ENCODE data around the gene ZNF541. TPM values are rescaled to one million over a fixed set of nuclear protein-coding genes. Genes with fewer than 3 reads are reported as not detected.

Gene ZNF541
- total RNA-seq, 2 donors from 2014 or later, result 0.69 to 0.96 TPM

DNA sequence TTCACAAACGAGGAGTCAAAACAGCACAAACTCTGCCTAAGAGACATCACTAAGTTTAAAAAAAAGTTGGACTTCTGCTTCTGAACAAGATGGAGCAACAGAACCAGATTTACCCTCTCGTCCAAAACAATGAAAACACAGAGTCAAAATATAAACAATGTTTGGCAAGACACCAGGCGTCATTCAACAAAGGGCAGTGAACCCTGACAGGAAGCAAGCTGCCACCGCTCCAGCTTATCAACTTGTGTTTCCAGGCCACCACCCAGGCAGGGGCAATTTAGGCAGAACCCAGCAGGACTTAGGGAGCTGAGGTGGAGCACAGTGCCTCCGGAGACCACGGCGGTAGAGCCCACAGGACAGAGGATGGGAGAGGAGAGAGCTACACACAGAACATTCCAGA, 49.5 kb downstream of the ZNF541 start:
- H3K9me3 Mint-ChIP-seq, result no peaks in the 10 kb centered on the region
- H3K4me3 Mint-ChIP-seq, result no peak overlapping the region
- peaks cover 12% of the 10 kb centered on the region for H3K27me3 Mint-ChIP-seq (ENCODE audit: low read depth)
- H3K4me1 Mint-ChIP-seq (ENCODE audit: low read depth), result peaks cover 27% of the 10 kb centered on the region
- no peak for DNase-seq
- no peak overlapping the region for H3K27ac Mint-ChIP-seq
- H3K36me3 Mint-ChIP-seq (ENCODE audit: insufficient read depth in 2 of 2), result no peaks in the 10 kb centered on the region
- ATAC-seq (replicated peaks in 1 of 2), result no peak

Other genes with a start within 250 kb of the ZNF541 start
- gene C5AR2, start 241.0 kb downstream of the ZNF541 start, total RNA-seq, result not detected
- 10 to 100 TPM in 1 of 2 donors, 1 to 10 TPM in 1; 9.4 to 11.8 TPM for gene DHX34, start 223.8 kb downstream of the ZNF541 start, total RNA-seq
- under 1 TPM; 0.23 to 0.26 TPM for gene MEIS3, start 153.6 kb downstream of the ZNF541 start, total RNA-seq
- gene SLC8A2, start 101.3 kb downstream of the ZNF541 start, total RNA-seq, result under 1 TPM; 0.17 to 0.97 TPM
- gene KPTN, start 88.9 kb downstream of the ZNF541 start, total RNA-seq, result 10 to 100 TPM in 1 of 2 donors, 1 to 10 TPM in 1; 7.2 to 10.5 TPM
- gene NAPA, start 58.1 kb downstream of the ZNF541 start, total RNA-seq, result 10 to 100 TPM; 64.4 to 71.5 TPM
- 10 to 100 TPM; 17.0 to 17.9 TPM for gene BICRA, start 36.0 kb upstream of the ZNF541 start, total RNA-seq
- 1 to 10 TPM; 1.6 to 2.9 TPM for gene EHD2, start 140.3 kb upstream of the ZNF541 start, total RNA-seq
- 100 to 1,000 TPM; 405 to 415 TPM for gene NOP53, start 172.4 kb upstream of the ZNF541 start, total RNA-seq
- gene SELENOW, start 205.6 kb upstream of the ZNF541 start, total RNA-seq, result 10 to 100 TPM; 73.4 to 79.5 TPM
- gene TPRX1, start 231.4 kb upstream of the ZNF541 start, total RNA-seq, result not detected
- not detected for gene CRX, start 248.8 kb upstream of the ZNF541 start, total RNA-seq

All from activated T-cell treated with anti-CD3 and anti-CD28 coated beads, Interleukin-2, amount 50 U/mL, for 72 hours (primary cell).